VCaP (cell line): ENCODE data around the gene ST6GALNAC5.

Experiments used
- H3K27ac ChIP-seq: fragments of 450-650 bp; 2 replicates; pipeline ENCODE4 v1.5.1; 2017
- CTCF ChIP-seq: fragments of 450-650 bp; conservative IDR thresholded peaks from 2 replicates; pipeline ENCODE4 v1.5.1; 2017; ENCODE audit warnings: mild to moderate bottlenecking, moderate library complexity

Gene ST6GALNAC5

GRCh38 chr1:77064246-77064645, 197.0 kb downstream of the ST6GALNAC5 start:
- TF ChIP-seq CTCF, result no peak
- no peak overlapping the region for H3K27ac ChIP-seq

GRCh38 chr1:77065693-77066342, 198.5 kb downstream of the ST6GALNAC5 start:
- no peak for TF ChIP-seq CTCF
- H3K27ac ChIP-seq, result no peak overlapping the region

GRCh38 chr1:77068013-77068412, 200.7 kb downstream of the ST6GALNAC5 start:
- H3K27ac ChIP-seq, result peak overlapping the region; percentile 42
- TF ChIP-seq CTCF, result no peak

GRCh38 chr1:77076759-77077158, 209.5 kb downstream of the ST6GALNAC5 start:
- H3K27ac ChIP-seq, result no peak overlapping the region
- TF ChIP-seq CTCF, result no peak

GRCh38 chr1:77081834-77082233, 214.6 kb downstream of the ST6GALNAC5 start:
- no peak for TF ChIP-seq CTCF
- H3K27ac ChIP-seq, result no peak overlapping the region

- no peak for TF ChIP-seq CTCF
- H3K27ac ChIP-seq, result no peak overlapping the region
These were observed 217.2 kb downstream of the ST6GALNAC5 start for GRCh38 chr1:77084457-77084856.

- H3K27ac ChIP-seq, result no peak overlapping the region
- TF ChIP-seq CTCF, result no peak
These were observed 217.8 kb downstream of the ST6GALNAC5 start for GRCh38 chr1:77085109-77085508.
